GM19438 (cell line): ENCODE measurements around the gene CCN5.

Experiments used
- ATAC-seq: cut with Tn5 transposase; IDR thresholded peaks from one replicate; pipeline ENCODE4 v1.9.1; 2021; ENCODE audit warnings: low read depth; ENCODE audit not compliant: unreplicated experiment

The CCN5 gene

GRCh38 chr20:44733341-44734069 is 18.3 kb downstream of the CCN5 start:
- no peak for ATAC-seq

GRCh38 chr20:44734938-44735337 is 19.8 kb downstream of the CCN5 start:
- no peak for ATAC-seq

- ATAC-seq, result no peak
These were observed 20.6 kb downstream of the CCN5 start for GRCh38 chr20:44735816-44736169.

- ATAC-seq, result no peak
These were observed 21.2 kb downstream of the CCN5 start for GRCh38 chr20:44736170-44737021.

GRCh38 chr20:44737116-44737515 is 21.9 kb downstream of the CCN5 start:
- ATAC-seq, result no peak

- ATAC-seq, result no peak
These were observed 23.8 kb downstream of the CCN5 start for GRCh38 chr20:44738813-44739477.

GRCh38 chr20:44739942-44740341 is 24.8 kb downstream of the CCN5 start:
- no peak for ATAC-seq

GRCh38 chr20:44742304-44743079 is 27.3 kb downstream of the CCN5 start:
- ATAC-seq, result no peak

- no peak for ATAC-seq
These were observed 28.0 kb downstream of the CCN5 start for GRCh38 chr20:44743080-44743701.

GRCh38 chr20:44743916-44744655 is 28.9 kb downstream of the CCN5 start:
- ATAC-seq, result no peak

- ATAC-seq, result no peak
These were observed 30.0 kb downstream of the CCN5 start for GRCh38 chr20:44745122-44745597.

GRCh38 chr20:44745598-44746366 is 30.6 kb downstream of the CCN5 start, which contains the start of gene KCNK15:
TSS of gene KCNK15 (plus strand) at chr20:44745865. CDS start at chr20:44745911, 46 bp downstream.
- ATAC-seq, result no peak

GRCh38 chr20:44746367-44747165 is 31.4 kb downstream of the CCN5 start:
- no peak for ATAC-seq

GRCh38 chr20:44747166-44748004 is 32.2 kb downstream of the CCN5 start:
- ATAC-seq, result no peak

- no peak for ATAC-seq
These were observed 32.8 kb downstream of the CCN5 start for GRCh38 chr20:44748005-44748370.

- no peak for ATAC-seq
These were observed 35.1 kb downstream of the CCN5 start for GRCh38 chr20:44750081-44750805.
